ENCODE measurements around the gene RPL27.
"Not testable (repeated sequence)": the region's sequence is repeated elsewhere in the genome, so short reads cannot be mapped to it uniquely, and the experiment has no call there.

Gene RPL27

DNA sequence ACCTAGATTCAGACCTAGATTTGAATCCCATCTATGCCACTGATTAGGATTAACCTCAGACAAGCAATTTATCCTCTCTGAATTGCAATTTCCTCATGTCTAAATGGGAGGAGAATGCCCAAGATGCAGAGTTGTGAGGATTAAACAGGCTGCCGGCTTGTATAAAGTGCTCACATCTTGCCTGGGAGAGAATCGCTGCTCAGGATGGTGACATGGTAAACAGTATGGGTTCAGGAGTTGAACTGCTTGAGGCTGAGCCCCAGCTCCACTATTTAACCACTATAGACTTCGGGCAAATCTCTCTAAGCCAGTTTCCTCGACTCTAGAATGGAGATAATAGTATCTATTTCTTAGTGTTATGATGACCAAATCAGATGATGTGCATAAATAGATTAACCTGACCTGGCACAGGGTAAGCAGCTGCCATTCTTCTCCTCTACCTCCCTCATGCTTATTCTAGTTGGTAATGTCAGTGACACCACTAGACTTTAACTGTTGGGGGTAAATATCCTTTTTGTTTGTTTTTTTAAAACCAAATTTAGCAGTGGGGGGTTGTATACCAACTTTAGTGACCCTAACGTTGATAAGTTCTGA lies 732 bp upstream of the RPL27 start:
- Histone ChIP-seq H3K79me2 (ENCODE audit: insufficient read depth, low read length) (peaks cover 21% of the 10 kb centered on the region), H3K9me3 (ENCODE audit: insufficient read depth, low read length, severe bottlenecking) (no peaks in the 10 kb centered on the region), H2AFZ (ENCODE audit: low read depth, low read length) (peak overlapping the region; percentile 82), H4K20me1 (ENCODE audit: insufficient read depth, low read length) (peaks cover 25% of the 10 kb centered on the region), H3K27me3 (ENCODE audit: insufficient read depth, low read length, poor library complexity) (no peaks in the 10 kb centered on the region), H3K4me2 (ENCODE audit: insufficient read depth, low read length) (peak overlapping the region; percentile 70), H3K36me3 (ENCODE audit: insufficient read depth, low read length) (peaks cover 53% of the 10 kb centered on the region), H3K27ac (ENCODE audit: low read length) (peak overlapping the region; percentile 61), H3K9ac (ENCODE audit: low read depth, low read length) (peak overlapping the region; percentile 50), H3K4me1 (ENCODE audit: insufficient read depth, low read length) (peaks cover 26% of the 10 kb centered on the region), H3K4me3 (ENCODE audit: low read depth in 1 of 2, low read length in 2 of 2) (peak overlapping the region; percentile 8 to 51; a peak in 3 of 4 replicates)
- peak; percentile 1; the same call in 1 of the 3 replicates for ATAC-seq (ENCODE audit: insufficient read depth, low read depth)
- TF ChIP-seq, protein P1, sequence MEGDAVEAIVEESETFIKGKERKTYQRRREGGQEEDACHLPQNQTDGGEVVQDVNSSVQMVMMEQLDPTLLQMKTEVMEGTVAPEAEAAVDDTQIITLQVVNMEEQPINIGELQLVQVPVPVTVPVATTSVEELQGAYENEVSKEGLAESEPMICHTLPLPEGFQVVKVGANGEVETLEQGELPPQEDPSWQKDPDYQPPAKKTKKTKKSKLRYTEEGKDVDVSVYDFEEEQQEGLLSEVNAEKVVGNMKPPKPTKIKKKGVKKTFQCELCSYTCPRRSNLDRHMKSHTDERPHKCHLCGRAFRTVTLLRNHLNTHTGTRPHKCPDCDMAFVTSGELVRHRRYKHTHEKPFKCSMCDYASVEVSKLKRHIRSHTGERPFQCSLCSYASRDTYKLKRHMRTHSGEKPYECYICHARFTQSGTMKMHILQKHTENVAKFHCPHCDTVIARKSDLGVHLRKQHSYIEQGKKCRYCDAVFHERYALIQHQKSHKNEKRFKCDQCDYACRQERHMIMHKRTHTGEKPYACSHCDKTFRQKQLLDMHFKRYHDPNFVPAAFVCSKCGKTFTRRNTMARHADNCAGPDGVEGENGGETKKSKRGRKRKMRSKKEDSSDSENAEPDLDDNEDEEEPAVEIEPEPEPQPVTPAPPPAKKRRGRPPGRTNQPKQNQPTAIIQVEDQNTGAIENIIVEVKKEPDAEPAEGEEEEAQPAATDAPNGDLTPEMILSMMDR (IDR thresholded peaks at IDR 0.05; ENCODE audit: borderline replicate concordance, extremely low read depth, low read length, poor library complexity, severe bottlenecking), result no peak
- no peak for TF ChIP-seq EZH2 (IDR thresholded peaks at IDR 0.05; ENCODE audit: borderline replicate concordance, low read depth, low read length, severe bottlenecking)
- no peak for DNase-seq

DNA sequence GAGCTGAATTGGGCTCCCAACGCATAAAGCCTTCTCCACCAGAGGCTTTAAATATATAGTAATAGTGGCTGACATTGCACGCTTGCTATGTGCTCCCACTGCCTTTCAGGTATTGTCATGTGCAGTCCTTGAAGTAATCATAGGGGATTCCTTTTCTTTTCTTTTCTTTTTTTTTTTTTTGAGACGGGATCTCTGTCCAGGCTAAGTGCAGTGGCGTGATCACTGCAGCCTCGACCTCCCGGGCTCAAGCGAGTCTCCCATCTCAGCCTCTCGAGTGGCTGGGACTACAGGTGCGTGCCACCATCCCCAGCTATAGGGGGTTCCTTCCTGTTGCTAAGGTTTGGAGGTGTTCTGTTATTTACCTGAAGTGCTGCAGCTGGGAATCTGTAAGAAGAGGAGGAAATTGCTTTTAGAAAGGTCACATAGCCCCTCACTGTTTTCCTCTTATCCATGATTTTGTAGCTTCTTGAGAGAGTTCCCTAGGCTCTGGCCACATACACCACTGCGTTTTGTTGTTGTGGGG lies 845 bp downstream of the RPL27 start:
- TF ChIP-seq EZH2 (IDR thresholded peaks at IDR 0.05; ENCODE audit: borderline replicate concordance, low read depth, low read length, severe bottlenecking), result no peak
- TF ChIP-seq, protein P1 (IDR thresholded peaks at IDR 0.05; ENCODE audit: borderline replicate concordance, extremely low read depth, low read length, poor library complexity, severe bottlenecking), result no peak
- Histone ChIP-seq H3K27me3 (ENCODE audit: insufficient read depth, low read length, poor library complexity) (no peaks in the 10 kb centered on the region), H2AFZ (ENCODE audit: low read depth, low read length) (peak overlapping the region; percentile 69; the same call in 1 of the 2 replicates), H3K36me3 (ENCODE audit: insufficient read depth, low read length) (peaks cover 58% of the 10 kb centered on the region), H3K27ac (ENCODE audit: low read length) (peak overlapping the region; percentile 84), H3K9me3 (ENCODE audit: insufficient read depth, low read length, severe bottlenecking) (no peaks in the 10 kb centered on the region), H4K20me1 (ENCODE audit: insufficient read depth, low read length) (peaks cover 25% of the 10 kb centered on the region), H3K4me2 (ENCODE audit: insufficient read depth, low read length) (peak overlapping the region; percentile 74), H3K9ac (ENCODE audit: low read depth, low read length) (peak overlapping the region; percentile 86), H3K79me2 (ENCODE audit: insufficient read depth, low read length) (peaks cover 21% of the 10 kb centered on the region), H3K4me1 (ENCODE audit: insufficient read depth, low read length) (peaks cover 26% of the 10 kb centered on the region), H3K4me3 (ENCODE audit: low read depth in 1 of 2, low read length in 2 of 2) (peak overlapping the region; percentile 76 to 80)
- DNase-seq (no peak), ATAC-seq (ENCODE audit: insufficient read depth, low read depth) (no peak)

DNA sequence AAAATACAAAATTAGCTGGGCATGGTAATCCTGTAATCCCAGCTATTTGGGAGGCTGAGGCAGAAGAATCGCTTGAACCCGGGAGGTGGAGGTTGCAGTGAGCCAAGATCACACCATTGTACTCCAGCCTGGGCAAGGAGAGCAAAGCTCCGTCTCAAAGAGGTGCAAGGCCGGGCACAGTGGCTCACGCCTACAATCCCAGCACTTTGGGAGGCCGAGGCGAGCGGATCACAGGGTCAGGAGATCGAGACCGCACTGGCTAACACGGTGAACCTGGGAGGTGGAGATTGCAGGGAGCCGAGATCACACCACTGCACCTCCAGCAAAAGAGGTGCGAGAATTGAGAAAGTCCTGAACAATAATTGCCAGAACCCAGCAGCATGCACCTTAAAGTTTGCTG lies 2.7 kb downstream of the RPL27 start:
- peaks cover 25% of the 10 kb centered on the region for H4K20me1 ChIP-seq (ENCODE audit: insufficient read depth, low read length)
- DNase-seq; H2AFZ ChIP-seq (ENCODE audit: low read depth, low read length); H3K9me3 ChIP-seq (ENCODE audit: insufficient read depth, low read length, severe bottlenecking); H3K27ac ChIP-seq (ENCODE audit: low read length); H3K4me2 ChIP-seq (ENCODE audit: insufficient read depth, low read length); H3K27me3 ChIP-seq (ENCODE audit: insufficient read depth, low read length, poor library complexity); H3K9ac ChIP-seq (ENCODE audit: low read depth, low read length); ATAC-seq (ENCODE audit: insufficient read depth, low read depth); H3K4me3 ChIP-seq (ENCODE audit: low read depth in 1 of 2, low read length in 2 of 2): not testable (repeated sequence)
- peaks cover 21% of the 10 kb centered on the region for H3K79me2 ChIP-seq (ENCODE audit: insufficient read depth, low read length)
- H3K4me1 ChIP-seq (ENCODE audit: insufficient read depth, low read length), result peaks cover 26% of the 10 kb centered on the region
- H3K36me3 ChIP-seq (ENCODE audit: insufficient read depth, low read length), result peaks cover 52% of the 10 kb centered on the region

DNA sequence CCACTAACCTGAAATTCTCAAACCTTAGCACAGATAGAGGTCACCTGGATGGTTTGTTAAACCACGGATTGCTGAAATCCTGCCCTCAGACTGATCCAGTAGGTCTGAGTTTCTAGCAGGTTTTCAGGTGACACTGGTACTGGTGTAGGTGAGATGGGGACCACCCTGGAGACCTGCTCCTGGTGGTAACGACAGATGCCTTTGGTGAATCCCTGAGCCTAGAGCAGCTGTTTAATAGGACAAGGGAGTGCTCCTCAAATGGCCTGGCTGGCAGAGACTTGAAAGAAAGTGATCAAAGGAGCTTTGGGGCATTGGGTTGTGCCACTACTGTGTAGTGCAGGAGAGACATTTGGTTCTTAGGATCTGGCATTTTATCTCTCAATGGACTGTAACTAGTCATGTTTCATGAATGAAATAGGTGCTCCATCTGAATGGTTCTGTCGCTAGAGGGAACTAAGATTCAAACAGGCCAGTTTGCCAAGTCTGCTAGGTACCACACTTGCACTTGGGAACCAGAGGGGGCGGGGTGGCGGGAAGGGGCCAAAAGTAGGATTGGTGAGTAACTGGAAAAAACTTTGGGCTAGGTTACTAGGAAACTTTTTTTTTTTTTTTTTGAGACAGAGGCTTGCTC lies 5.4 kb downstream of the RPL27 start:
- Histone ChIP-seq H3K79me2 (ENCODE audit: insufficient read depth, low read length) (peaks cover 22% of the 10 kb centered on the region), H3K9ac (ENCODE audit: low read depth, low read length) (no peak overlapping the region; the same call in 1 of the 2 replicates), H3K36me3 (ENCODE audit: insufficient read depth, low read length) (peaks cover 50% of the 10 kb centered on the region), H3K9me3 (ENCODE audit: insufficient read depth, low read length, severe bottlenecking) (no peaks in the 10 kb centered on the region), H4K20me1 (ENCODE audit: insufficient read depth, low read length) (peaks cover 22% of the 10 kb centered on the region), H2AFZ (ENCODE audit: low read depth, low read length) (no peak overlapping the region), H3K4me3 (ENCODE audit: low read depth in 1 of 2, low read length in 2 of 2) (no peak overlapping the region), H3K27ac (ENCODE audit: low read length) (no peak overlapping the region), H3K4me1 (ENCODE audit: insufficient read depth, low read length) (peaks cover 30% of the 10 kb centered on the region), H3K4me2 (ENCODE audit: insufficient read depth, low read length) (no peak overlapping the region), H3K27me3 (ENCODE audit: insufficient read depth, low read length, poor library complexity) (no peaks in the 10 kb centered on the region)
- DNase-seq (no peak), ATAC-seq (ENCODE audit: insufficient read depth, low read depth) (no peak)
- no peak for TF ChIP-seq EZH2 (IDR thresholded peaks at IDR 0.05; ENCODE audit: borderline replicate concordance, low read depth, low read length, severe bottlenecking)
- TF ChIP-seq, protein P1 (IDR thresholded peaks at IDR 0.05; ENCODE audit: borderline replicate concordance, extremely low read depth, low read length, poor library complexity, severe bottlenecking), result no peak
